Neural cell (in vitro differentiated cells): ENCODE results near the gene TAF1B. TPM values are rescaled to one million over a fixed set of nuclear protein-coding genes. Genes with fewer than 3 reads are reported as not detected.

ENCODE experiments used
- H2AFZ ChIP-seq: fragments of 200-600, 300-800 bp; sonication (generic), shearing (Covaris generic); 2 replicates; pipeline ENCODE4 v1.6.0; 2014; ENCODE audit warnings: low read depth, mild to moderate bottlenecking, antibody characterized with exemption, low read length, moderate library complexity
- H3F3A ChIP-seq: fragments of 200-600 bp; shearing (Covaris generic); 2 replicates; pipeline ENCODE4 v1.6.1; 2016; ENCODE audit warnings: mild to moderate bottlenecking, moderate library complexity, mixed read lengths, antibody characterized with exemption, low read length; ENCODE audit not compliant: insufficient read depth, poor library complexity, severe bottlenecking
- H3K27ac ChIP-seq: fragments of 200-600, 300-800 bp; sonication (generic), shearing (Covaris generic); 2 replicates; pipeline ENCODE4 v1.5.1; 2014; ENCODE audit warnings: mild to moderate bottlenecking, low read length, moderate library complexity
- H3K27me3 ChIP-seq: fragments of 300-800, 200-600 bp; sonication (generic), shearing (Covaris generic); 2 replicates; pipeline ENCODE4 v1.6.0; 2014; ENCODE audit warnings: mild to moderate bottlenecking, low read depth, low read length, moderate library complexity; ENCODE audit not compliant: insufficient read depth
- H3K36me3 ChIP-seq: fragments of 300-800, 200-600 bp; sonication (generic), shearing (Covaris generic); 2 replicates; pipeline ENCODE4 v1.5.1; 2014; ENCODE audit warnings: mild to moderate bottlenecking, antibody characterized with exemption, low read length, moderate library complexity; ENCODE audit not compliant: insufficient read depth
- H3K4me2 ChIP-seq: fragments of 300-800, 200-600 bp; sonication (generic), shearing (Covaris generic); 2 replicates; pipeline ENCODE4 v1.6.0; 2014; ENCODE audit warnings: mild to moderate bottlenecking, low read length
- H3K4me3 ChIP-seq: fragments of 300-800, 200-600 bp; sonication (generic), shearing (Covaris generic); 2 replicates; pipeline ENCODE4 v1.5.1; 2014; ENCODE audit warnings: mild to moderate bottlenecking, low read length, moderate library complexity
- H3K79me2 ChIP-seq: fragments of 200-600 bp; shearing (Covaris generic); replicated peaks from 2 replicates; pipeline ENCODE4 v1.6.0; 2014; ENCODE audit warnings: mild to moderate bottlenecking, low read length, moderate library complexity; ENCODE audit not compliant: insufficient read depth
- H3K9ac ChIP-seq: fragments of 300-800, 200-600 bp; sonication (generic), shearing (Covaris generic); 2 replicates; pipeline ENCODE4 v1.6.1; 2016; ENCODE audit warnings: mild to moderate bottlenecking, low read length, mixed read lengths
- H3K9me2 ChIP-seq: fragments of 200-600 bp; shearing (Covaris generic); 2 replicates; pipeline ENCODE4 v1.6.1; 2016; ENCODE audit warnings: mild to moderate bottlenecking, low read length, mixed read lengths; ENCODE audit not compliant: insufficient read depth
- H3K9me3 ChIP-seq: fragments of 200-600, 300-800 bp; sonication (generic), shearing (Covaris generic); 2 replicates; pipeline ENCODE4 v1.6.1; 2016; ENCODE audit warnings: mild to moderate bottlenecking, mixed run types, low read length, moderate library complexity, mixed read lengths
- H4K20me1 ChIP-seq: fragments of 200-600 bp; shearing (Covaris generic); 2 replicates; pipeline ENCODE4 v1.6.1; 2016; ENCODE audit warnings: mild to moderate bottlenecking, mixed run types; ENCODE audit not compliant: insufficient read depth
- EP300 ChIP-seq: fragments of 450-650 bp; conservative IDR thresholded peaks from 2 replicates; pipeline ENCODE4 v1.6.1; 2014; ENCODE audit warnings: antibody characterized with exemption, mild to moderate bottlenecking, moderate library complexity; ENCODE audit not compliant: poor library complexity, severe bottlenecking
- EZH2 ChIP-seq: fragments of 200-600, 300-800 bp; shearing (Covaris generic), sonication (generic); IDR thresholded peaks from 2 replicates; pipeline ENCODE4 v1.6.1; 2014; ENCODE audit warnings: antibody characterized with exemption, low read length, borderline replicate concordance, mild to moderate bottlenecking; ENCODE audit not compliant: insufficient read depth, poor library complexity, severe bottlenecking
- MXI1 ChIP-seq: fragments of 450-650 bp; conservative IDR thresholded peaks from 2 replicates; pipeline ENCODE4 v1.6.1; 2014; ENCODE audit warnings: antibody characterized with exemption, mild to moderate bottlenecking; ENCODE audit not compliant: poor library complexity, severe bottlenecking
- POLR2AphosphoS5 ChIP-seq: IDR thresholded peaks from 2 replicates; pipeline ENCODE4 v1.6.1; 2012
- RAD21 ChIP-seq: fragments of 450-650 bp; conservative IDR thresholded peaks from 2 replicates; pipeline ENCODE4 v1.6.1; 2014; ENCODE audit warnings: antibody characterized with exemption, mild to moderate bottlenecking, moderate library complexity
- REST ChIP-seq: IDR thresholded peaks from 2 replicates; pipeline ENCODE4 v1.6.1; 2012; ENCODE audit warnings: borderline replicate concordance
- SMC3 ChIP-seq: fragments of 450-650 bp; conservative IDR thresholded peaks from 2 replicates; pipeline ENCODE4 v1.6.1; 2014; ENCODE audit warnings: antibody characterized with exemption, mild to moderate bottlenecking, moderate library complexity; ENCODE audit not compliant: poor library complexity
- TAF1 ChIP-seq: IDR thresholded peaks from 2 replicates; pipeline ENCODE4 v1.6.1; 2012; ENCODE audit warnings: low read depth
- polyA plus RNA-seq: library from polyadenylated mRNA; depleted of rRNA; stranded (reverse); fragments of >200 nt; gene quantifications from 2 replicates; pipeline ENCODE4 v1.2.3, GENCODE V29; 2014
- TF ChIP-seq, protein P1 (sequence below): fragments of 450-650 bp; IDR thresholded peaks from 2 replicates; pipeline ENCODE4 v1.5.1; 2014; ENCODE audit warnings: antibody characterized with exemption, mild to moderate bottlenecking, moderate library complexity; ENCODE audit not compliant: poor library complexity, severe bottlenecking

The TAF1B gene
- polyA plus RNA-seq, 1 donor from 2014 or later: 11.2 TPM

GRCh38 chr2:9800639-9800974 lies 42.7 kb upstream of the TAF1B start:
- H3K9ac ChIP-seq: no peak overlapping the region
- no peaks in the 10 kb centered on the region for H3K27me3 ChIP-seq
- H3K79me2 ChIP-seq: no peaks in the 10 kb centered on the region
- H3K9me2 ChIP-seq: no peaks in the 10 kb centered on the region
- H3K4me3 ChIP-seq: no peak overlapping the region
- H4K20me1 ChIP-seq: no peaks in the 10 kb centered on the region
- no peak for TF ChIP-seq EZH2
- no peak for TF ChIP-seq SMC3
- no peak for TF ChIP-seq RAD21
- TF ChIP-seq POLR2AphosphoS5: no peak
- no peak for TF ChIP-seq TAF1
- no peak for TF ChIP-seq REST
- TF ChIP-seq, protein P1, sequence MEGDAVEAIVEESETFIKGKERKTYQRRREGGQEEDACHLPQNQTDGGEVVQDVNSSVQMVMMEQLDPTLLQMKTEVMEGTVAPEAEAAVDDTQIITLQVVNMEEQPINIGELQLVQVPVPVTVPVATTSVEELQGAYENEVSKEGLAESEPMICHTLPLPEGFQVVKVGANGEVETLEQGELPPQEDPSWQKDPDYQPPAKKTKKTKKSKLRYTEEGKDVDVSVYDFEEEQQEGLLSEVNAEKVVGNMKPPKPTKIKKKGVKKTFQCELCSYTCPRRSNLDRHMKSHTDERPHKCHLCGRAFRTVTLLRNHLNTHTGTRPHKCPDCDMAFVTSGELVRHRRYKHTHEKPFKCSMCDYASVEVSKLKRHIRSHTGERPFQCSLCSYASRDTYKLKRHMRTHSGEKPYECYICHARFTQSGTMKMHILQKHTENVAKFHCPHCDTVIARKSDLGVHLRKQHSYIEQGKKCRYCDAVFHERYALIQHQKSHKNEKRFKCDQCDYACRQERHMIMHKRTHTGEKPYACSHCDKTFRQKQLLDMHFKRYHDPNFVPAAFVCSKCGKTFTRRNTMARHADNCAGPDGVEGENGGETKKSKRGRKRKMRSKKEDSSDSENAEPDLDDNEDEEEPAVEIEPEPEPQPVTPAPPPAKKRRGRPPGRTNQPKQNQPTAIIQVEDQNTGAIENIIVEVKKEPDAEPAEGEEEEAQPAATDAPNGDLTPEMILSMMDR: no peak
- TF ChIP-seq EP300: no peak
- TF ChIP-seq MXI1: no peak
- H3F3A ChIP-seq: no peaks in the 10 kb centered on the region
- no peak overlapping the region for H3K4me2 ChIP-seq
- no peaks in the 10 kb centered on the region for H3K9me3 ChIP-seq
- H3K36me3 ChIP-seq: no peaks in the 10 kb centered on the region
- H3K27ac ChIP-seq: no peak overlapping the region
- H2AFZ ChIP-seq: no peak overlapping the region

DNA sequence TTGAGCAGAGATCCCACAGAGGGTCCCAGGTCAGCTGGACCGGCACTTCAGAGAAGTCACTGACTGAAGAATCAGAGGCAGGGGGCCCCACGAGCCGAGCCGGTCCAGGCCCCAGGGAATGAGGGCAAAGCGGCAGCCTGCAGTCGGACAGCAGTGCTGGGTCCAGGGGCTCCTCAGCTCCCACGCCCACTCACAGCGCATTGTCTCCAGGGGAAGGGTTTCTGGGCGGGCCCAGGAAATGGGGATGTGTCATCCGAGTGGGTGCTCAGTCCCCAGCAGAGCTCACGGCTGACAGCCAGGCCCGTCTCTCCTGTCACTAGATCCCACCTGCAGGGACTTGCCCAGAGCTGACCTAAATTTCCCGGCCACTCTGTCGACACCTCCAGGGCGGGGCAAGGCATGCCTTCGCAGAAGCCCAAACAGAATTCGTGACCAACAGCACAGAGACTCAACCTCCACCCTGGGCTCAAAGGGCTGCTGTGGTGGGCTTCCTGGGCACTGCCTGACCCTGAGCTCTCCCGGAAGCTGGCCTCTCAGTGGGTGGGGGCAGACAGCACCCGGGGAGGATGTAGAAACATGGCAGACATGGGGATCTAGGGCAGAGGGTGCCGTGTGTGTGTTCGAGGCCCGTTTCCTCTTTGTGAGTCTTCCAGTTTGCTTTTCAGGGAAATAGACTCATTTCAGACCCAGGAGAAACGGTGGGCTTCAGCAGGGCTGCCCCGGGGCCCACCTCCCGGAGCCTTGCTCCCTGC lies 42.1 kb upstream of the TAF1B start:
- H3K79me2 ChIP-seq: no peaks in the 10 kb centered on the region
- no peak for TF ChIP-seq RAD21
- no peak for TF ChIP-seq POLR2AphosphoS5
- TF ChIP-seq EZH2: no peak
- TF ChIP-seq EP300: no peak
- TF ChIP-seq MXI1: no peak
- no peak for TF ChIP-seq SMC3
- TF ChIP-seq REST: no peak
- TF ChIP-seq TAF1: no peak
- TF ChIP-seq, protein P1: no peak
- H2AFZ ChIP-seq: no peak overlapping the region
- no peaks in the 10 kb centered on the region for H3K9me3 ChIP-seq
- H3F3A ChIP-seq: no peaks in the 10 kb centered on the region
- no peak overlapping the region for H3K9ac ChIP-seq
- H3K36me3 ChIP-seq: no peaks in the 10 kb centered on the region
- no peaks in the 10 kb centered on the region for H4K20me1 ChIP-seq
- no peaks in the 10 kb centered on the region for H3K27me3 ChIP-seq
- no peak overlapping the region for H3K4me2 ChIP-seq
- no peak overlapping the region for H3K27ac ChIP-seq
- no peaks in the 10 kb centered on the region for H3K9me2 ChIP-seq
- no peak overlapping the region for H3K4me3 ChIP-seq
